ENCODE measurements around the gene SYCN.

The SYCN gene

DNA sequence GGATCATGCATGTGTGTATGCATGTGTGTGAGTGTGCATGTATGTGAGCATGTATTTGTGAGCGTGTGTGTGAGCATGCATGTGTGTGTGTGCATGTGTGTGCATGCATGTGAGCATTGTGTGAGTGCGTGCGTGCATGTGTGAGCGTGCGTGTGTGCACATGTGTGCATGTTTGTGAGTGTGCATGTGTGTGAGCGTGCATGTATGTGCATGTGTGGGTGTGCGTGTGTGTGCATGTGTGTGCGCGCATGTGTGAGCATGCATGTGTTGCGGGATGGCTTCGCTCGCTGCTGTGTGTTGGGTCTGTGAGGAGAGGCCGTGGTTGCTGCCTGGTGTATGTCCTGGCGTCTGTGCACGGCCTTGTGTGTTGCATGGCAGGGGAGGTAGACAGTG is 46.1 kb downstream of the SYCN start:
- in situ Hi-C loops (cut with HindIII; ENCODE audit: low pct_unique_long_range_greater_than_20kb, low sequenced_read_pairs), result no loop called here
- no peak for DNase-seq (ENCODE audit: low read depth in 1 of 2, low spot score in 1 of 2)
- TF ChIP-seq JUND (IDR thresholded peaks at IDR 0.05; ENCODE audit: low read depth), result no peak

DNA sequence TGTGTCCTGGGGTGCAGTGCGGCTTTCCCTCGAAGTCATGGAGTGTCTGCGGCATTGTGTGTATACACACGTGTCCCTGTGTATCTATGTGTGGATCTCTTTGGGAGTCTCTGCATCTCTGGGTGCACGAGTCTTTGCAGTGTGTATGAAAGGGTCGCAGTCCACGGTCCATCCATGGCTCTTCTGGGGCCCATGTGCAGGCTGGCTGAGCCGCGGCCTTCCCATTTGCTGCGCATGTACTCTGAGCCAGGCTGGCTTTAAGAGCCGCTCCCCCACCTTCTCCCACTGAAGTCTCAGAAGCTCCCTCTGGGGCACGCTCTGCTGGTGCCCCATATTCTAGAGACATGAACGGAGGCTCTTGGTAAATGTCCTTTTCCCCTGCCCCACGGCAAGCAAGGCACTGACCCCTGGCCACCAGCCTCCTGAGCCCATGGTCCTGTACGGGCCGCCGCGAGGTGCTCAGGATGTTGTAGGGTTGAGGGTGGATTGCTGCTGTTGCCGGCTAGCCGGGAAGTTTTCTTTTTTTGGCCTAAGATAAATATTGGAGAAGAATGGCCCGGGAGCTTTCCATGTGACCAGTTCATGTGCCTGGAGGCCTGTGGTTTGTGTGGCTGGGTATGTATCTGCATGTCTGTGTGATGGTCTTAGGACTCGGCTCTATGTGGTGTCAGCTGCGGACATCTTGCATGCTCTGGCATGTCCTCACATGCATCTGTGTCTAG is 46.6 kb downstream of the SYCN start:
- no peak for TF ChIP-seq JUND (IDR thresholded peaks at IDR 0.05; ENCODE audit: low read depth)
- DNase-seq (ENCODE audit: low read depth in 1 of 2, low spot score in 1 of 2), result no peak
- in situ Hi-C loops (cut with HindIII; ENCODE audit: low pct_unique_long_range_greater_than_20kb, low sequenced_read_pairs), result no loop called here

GRCh38 chr19:39156326-39157230 is 47.5 kb downstream of the SYCN start:
- TF ChIP-seq JUND (IDR thresholded peaks at IDR 0.05; ENCODE audit: low read depth), result no peak
- no peak for DNase-seq (ENCODE audit: low read depth in 1 of 2, low spot score in 1 of 2)
- in situ Hi-C loops (cut with HindIII; ENCODE audit: low pct_unique_long_range_greater_than_20kb, low sequenced_read_pairs), result no loop called here

GRCh38 chr19:39155741-39156140 is 48.3 kb downstream of the SYCN start:
- TF ChIP-seq JUND (IDR thresholded peaks at IDR 0.05; ENCODE audit: low read depth), result no peak
- in situ Hi-C loops (cut with HindIII; ENCODE audit: low pct_unique_long_range_greater_than_20kb, low sequenced_read_pairs), result no loop called here
- DNase-seq (ENCODE audit: low read depth in 1 of 2, low spot score in 1 of 2), result no peak

DNA sequence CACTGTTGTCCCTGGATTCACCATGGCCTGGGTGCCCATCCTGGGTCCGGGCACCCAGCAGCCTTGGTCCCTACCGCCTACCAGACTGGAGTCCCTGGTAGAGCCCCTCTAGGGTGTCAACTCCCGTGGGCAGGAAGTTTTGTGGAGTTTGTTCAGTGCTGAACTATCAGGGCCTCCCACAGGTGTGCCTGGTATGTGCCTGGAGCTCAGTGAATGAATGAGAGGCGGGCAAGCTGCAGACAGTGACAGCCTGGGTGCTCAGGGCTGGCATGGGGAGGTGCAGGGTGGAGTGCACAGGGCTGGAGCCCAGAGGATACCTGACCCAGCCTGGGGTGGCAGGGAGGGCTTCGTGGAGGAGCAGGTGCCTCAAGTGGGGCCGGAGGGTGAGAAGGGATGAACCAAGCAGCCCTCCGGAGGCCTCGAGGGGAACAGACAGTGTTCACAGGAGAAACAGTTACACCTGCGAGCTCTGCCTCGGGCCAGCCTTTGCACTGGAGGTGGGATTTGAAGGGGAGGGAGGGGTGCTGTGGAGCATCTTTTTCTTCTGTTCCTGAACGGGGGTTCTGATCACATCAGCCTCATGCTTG is 48.9 kb downstream of the SYCN start:
- in situ Hi-C loops (cut with HindIII; ENCODE audit: low pct_unique_long_range_greater_than_20kb, low sequenced_read_pairs), result no loop called here
- TF ChIP-seq JUND (IDR thresholded peaks at IDR 0.05; ENCODE audit: low read depth), result no peak
- DNase-seq (ENCODE audit: low read depth in 1 of 2, low spot score in 1 of 2), result no peak

DNA sequence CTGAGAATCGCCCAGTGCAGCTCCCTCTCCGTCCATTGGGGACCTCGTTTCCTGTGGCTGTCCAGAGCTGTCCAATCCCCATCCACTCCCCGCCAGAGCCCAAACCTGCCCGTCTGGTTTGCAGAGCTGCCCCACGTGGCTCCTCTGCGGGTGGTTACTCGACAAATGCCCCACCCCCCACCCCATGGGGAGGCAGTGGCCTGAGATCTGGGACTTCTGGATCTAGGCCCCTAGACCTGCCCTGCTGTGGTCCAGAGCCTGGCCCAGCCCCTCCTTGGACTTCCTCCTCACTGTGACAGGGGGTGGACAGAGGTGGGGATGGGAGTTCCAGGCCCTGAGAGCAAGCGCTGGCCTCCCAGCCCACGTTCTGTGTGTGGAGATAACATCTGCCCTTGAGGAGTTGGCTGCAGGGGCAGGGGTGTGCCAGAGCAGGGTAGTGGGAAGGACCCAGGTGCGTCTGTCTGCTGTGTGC is 49.4 kb downstream of the SYCN start:
- peak; percentile 71 to 95 for DNase-seq (ENCODE audit: low read depth in 1 of 2, low spot score in 1 of 2)

DNA sequence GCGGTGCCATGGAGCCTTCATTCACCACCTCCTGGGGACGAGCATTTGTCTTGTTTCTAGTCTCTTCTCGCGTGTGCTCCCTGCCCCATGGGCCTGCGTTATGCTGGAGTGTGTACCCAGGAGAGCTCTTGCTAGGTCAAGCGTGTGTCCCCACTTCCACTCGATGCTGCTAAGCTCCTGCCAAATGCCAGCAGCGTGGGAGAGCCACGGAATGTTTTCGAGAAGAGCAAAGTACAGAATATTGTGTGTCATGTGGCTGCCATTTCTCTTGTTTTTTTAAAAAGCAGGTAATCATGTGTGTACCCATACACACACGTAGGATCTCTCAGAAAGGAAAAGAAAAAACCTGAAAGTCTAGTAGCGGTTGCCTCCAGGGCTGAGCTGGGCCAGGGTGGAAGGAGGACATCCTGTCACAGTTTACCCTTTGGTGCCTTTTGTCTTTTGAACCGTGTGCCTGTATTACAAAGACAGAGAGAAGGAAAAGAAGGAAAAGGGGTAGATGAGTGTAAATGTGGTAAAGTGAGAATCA is 49.9 kb downstream of the SYCN start:
- in situ Hi-C loops (cut with HindIII; ENCODE audit: low pct_unique_long_range_greater_than_20kb, low sequenced_read_pairs), result no loop called here

More for the DNA sequence above, 49.4 kb downstream of the SYCN start:
- TF ChIP-seq JUND (IDR thresholded peaks at IDR 0.05; ENCODE audit: low read depth), result peak; percentile 12; the same call in 1 of the 2 replicates
- in situ Hi-C loops (cut with HindIII; ENCODE audit: low pct_unique_long_range_greater_than_20kb, low sequenced_read_pairs), result no loop called here

More for the DNA sequence above, 49.9 kb downstream of the SYCN start:
- peak in 1 of 2 experiments; percentile 86 for DNase-seq (ENCODE audit: low read depth in 1 of 2, low spot score in 1 of 2)
- TF ChIP-seq JUND (IDR thresholded peaks at IDR 0.05; ENCODE audit: low read depth), result 0 out of 2 replicates have a peak, but pooled peaks have one; percentile 1
